Measurements from ENCODE around the gene AKR1C8.

Gene AKR1C8

GRCh38 chr10:5107860-5108526 lies 77.0 kb downstream of the AKR1C8 start:
- DNase-seq = no peak

- no peak for DNase-seq
Measured at GRCh38 chr10:5106553-5106952, 78.4 kb downstream of the AKR1C8 start.

DNA sequence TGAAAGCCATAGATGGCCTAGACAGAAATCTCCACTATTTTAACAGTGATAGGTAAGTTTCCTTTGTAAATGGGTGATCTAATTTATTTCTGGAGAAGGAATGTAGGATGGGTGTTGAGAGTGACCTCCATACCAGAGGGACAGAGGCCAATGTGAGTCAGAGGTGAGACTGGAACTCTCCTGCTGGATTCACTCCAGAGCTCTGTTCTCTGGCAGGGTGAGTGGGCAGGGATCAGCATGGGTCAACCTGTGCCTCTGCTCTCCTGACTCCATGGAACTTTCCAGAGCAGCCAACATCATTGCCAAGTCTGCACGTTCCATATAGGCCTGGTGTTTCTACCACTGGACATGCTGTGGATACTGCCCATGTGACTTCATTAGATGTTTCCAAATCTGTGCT lies 79.3 kb downstream of the AKR1C8 start:
- no peak for DNase-seq

All from NCI-H1694 (cell line).